DND-41 (cell line): ENCODE measurements around the gene SUPT20H.
A peak's percentile ranks its signal among the peaks of the same experiment; 100 is the strongest.

Source experiments
- ATAC-seq: fragments of 200-7000 bp; cut with Tn5 transposase; 3 replicates; pipeline ENCODE4 v1.9.1; 2021; ENCODE audit warnings: low read depth; ENCODE audit not compliant: insufficient read depth
- DNase-seq: peaks from one replicate; pipeline ENCODE4 v3.0.0-alpha.2; 2020
- H2AFZ ChIP-seq: 2 replicates; pipeline ENCODE4 v1.6.0; 2012; ENCODE audit warnings: low read depth, low read length
- H3K27ac ChIP-seq: 2 replicates; pipeline ENCODE4 v1.5.1; 2012; ENCODE audit warnings: low read length, inconsistent platforms
- H3K27me3 ChIP-seq: fragments of 200-600 bp; sonication (generic); 2 replicates; pipeline ENCODE4 v1.6.0; 2012; ENCODE audit warnings: low read length, mild to moderate bottlenecking, inconsistent platforms; ENCODE audit not compliant: insufficient read depth, poor library complexity
- H3K36me3 ChIP-seq: 2 replicates; pipeline ENCODE4 v1.5.1; 2012; ENCODE audit warnings: low read length, inconsistent platforms; ENCODE audit not compliant: insufficient read depth
- H3K4me1 ChIP-seq: 2 replicates; pipeline ENCODE4 v1.5.1; 2012; ENCODE audit warnings: mild to moderate bottlenecking, low read length; ENCODE audit not compliant: insufficient read depth
- H3K4me2 ChIP-seq: 2 replicates; pipeline ENCODE4 v1.6.0; 2012; ENCODE audit warnings: mild to moderate bottlenecking, moderate library complexity, low read length, inconsistent platforms; ENCODE audit not compliant: insufficient read depth
- H3K4me3 ChIP-seq, 2 experiments: fragments of 200-600 bp in 1 of 2; shearing (Covaris generic) in 1 of 2; 2 replicates each; pipeline ENCODE4 v1.5.1; 2012 to 2016; ENCODE audit warnings: inconsistent platforms in 2 of 2, low read length in 2 of 2, mild to moderate bottlenecking in 2 of 2, low read depth in 1 of 2, moderate library complexity in 1 of 2
- H3K79me2 ChIP-seq: 2 replicates; pipeline ENCODE4 v1.6.0; 2012; ENCODE audit warnings: low read length, inconsistent platforms; ENCODE audit not compliant: insufficient read depth
- H3K9ac ChIP-seq: 2 replicates; pipeline ENCODE4 v1.6.0; 2012; ENCODE audit warnings: low read depth, mild to moderate bottlenecking, inconsistent platforms, low read length, moderate library complexity
- H3K9me3 ChIP-seq: 2 replicates; pipeline ENCODE4 v1.5.1; 2012; ENCODE audit warnings: low read length, moderate library complexity, mild to moderate bottlenecking, inconsistent platforms; ENCODE audit not compliant: insufficient read depth, severe bottlenecking
- H4K20me1 ChIP-seq: 2 replicates; pipeline ENCODE4 v1.6.0; 2012; ENCODE audit warnings: low read length; ENCODE audit not compliant: insufficient read depth
- EZH2 ChIP-seq: IDR thresholded peaks from 3 replicates; pipeline ENCODE4 v1.6.1; 2012; ENCODE audit warnings: borderline replicate concordance, low read depth, mild to moderate bottlenecking, moderate library complexity, low read length, inconsistent platforms; ENCODE audit not compliant: severe bottlenecking
- TF ChIP-seq, protein P1 (sequence below): IDR thresholded peaks from 2 replicates; pipeline ENCODE4 v1.5.1; 2012; ENCODE audit warnings: borderline replicate concordance, low read length, moderate library complexity, mild to moderate bottlenecking; ENCODE audit not compliant: poor library complexity, severe bottlenecking; ENCODE audit errors: extremely low read depth

The SUPT20H gene

DNA sequence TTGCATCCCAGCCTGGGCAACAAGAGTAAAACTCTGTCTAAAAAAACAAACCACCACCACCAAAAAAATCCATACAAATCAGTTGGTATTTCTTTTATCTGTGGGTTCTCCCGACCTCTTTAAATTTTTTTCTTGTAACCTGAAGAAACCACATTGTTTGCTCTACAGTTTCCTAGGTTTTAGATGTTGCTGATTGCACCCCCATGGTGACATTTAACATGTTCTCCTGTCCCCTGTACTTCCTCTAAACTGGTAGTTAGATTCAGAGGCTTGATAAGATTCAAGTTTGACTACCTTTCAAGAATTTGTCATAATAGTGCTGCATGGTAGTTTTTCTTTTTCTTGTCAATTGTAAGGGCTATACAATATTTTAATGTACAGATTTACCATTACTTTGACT is 84.3 kb downstream of the SUPT20H start:
- no peak overlapping the region for H3K27ac ChIP-seq
- no peak overlapping the region for H3K4me2 ChIP-seq
- no peak overlapping the region for H3K4me3 ChIP-seq
- no peaks in the 10 kb centered on the region for H3K27me3 ChIP-seq
- no peaks in the 10 kb centered on the region for H3K4me1 ChIP-seq
- H2AFZ ChIP-seq: no peak overlapping the region
- H3K9me3 ChIP-seq: peaks cover 2% of the 10 kb centered on the region
- no peaks in the 10 kb centered on the region for H3K79me2 ChIP-seq
- peaks cover 78% of the 10 kb centered on the region for H3K36me3 ChIP-seq
- ATAC-seq: peak; percentile 40; the same call in 2 of the 3 replicates
- TF ChIP-seq EZH2: no peak
- TF ChIP-seq, protein P1, sequence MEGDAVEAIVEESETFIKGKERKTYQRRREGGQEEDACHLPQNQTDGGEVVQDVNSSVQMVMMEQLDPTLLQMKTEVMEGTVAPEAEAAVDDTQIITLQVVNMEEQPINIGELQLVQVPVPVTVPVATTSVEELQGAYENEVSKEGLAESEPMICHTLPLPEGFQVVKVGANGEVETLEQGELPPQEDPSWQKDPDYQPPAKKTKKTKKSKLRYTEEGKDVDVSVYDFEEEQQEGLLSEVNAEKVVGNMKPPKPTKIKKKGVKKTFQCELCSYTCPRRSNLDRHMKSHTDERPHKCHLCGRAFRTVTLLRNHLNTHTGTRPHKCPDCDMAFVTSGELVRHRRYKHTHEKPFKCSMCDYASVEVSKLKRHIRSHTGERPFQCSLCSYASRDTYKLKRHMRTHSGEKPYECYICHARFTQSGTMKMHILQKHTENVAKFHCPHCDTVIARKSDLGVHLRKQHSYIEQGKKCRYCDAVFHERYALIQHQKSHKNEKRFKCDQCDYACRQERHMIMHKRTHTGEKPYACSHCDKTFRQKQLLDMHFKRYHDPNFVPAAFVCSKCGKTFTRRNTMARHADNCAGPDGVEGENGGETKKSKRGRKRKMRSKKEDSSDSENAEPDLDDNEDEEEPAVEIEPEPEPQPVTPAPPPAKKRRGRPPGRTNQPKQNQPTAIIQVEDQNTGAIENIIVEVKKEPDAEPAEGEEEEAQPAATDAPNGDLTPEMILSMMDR: no peak
- DNase-seq: peak; percentile 25
- H4K20me1 ChIP-seq: no peaks in the 10 kb centered on the region
- no peak overlapping the region for H3K9ac ChIP-seq

DNA sequence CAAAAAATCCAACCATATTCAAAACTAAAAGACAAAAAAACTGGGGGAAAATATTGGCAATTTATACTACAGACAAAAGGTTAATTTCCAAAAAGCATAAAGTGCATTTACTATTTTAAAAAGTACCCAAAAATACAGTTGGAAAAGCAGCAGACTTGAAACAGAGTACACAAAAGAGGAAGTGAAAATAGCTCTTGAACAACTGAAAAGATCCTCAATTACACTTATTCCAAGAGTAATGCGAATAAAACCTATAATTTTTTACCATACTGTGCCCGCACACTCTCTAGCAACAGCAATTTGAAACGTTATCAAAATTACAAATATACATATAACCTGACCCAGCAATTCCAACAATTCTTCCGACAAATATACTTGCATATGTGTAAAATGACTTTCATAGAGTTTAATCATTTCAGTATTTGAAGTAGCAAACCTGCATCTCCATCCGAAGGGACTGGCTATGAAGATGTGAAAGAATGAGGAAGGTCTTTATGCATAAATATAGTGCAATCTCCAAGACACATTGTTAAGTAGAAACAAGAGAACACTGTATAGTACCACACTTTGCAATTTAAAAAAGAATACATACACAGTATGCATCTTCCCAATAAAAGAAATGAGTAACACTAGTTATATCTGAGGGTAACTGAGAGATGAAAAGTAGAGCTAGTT is 85.7 kb downstream of the SUPT20H start:
- ATAC-seq: no peak

DNA sequence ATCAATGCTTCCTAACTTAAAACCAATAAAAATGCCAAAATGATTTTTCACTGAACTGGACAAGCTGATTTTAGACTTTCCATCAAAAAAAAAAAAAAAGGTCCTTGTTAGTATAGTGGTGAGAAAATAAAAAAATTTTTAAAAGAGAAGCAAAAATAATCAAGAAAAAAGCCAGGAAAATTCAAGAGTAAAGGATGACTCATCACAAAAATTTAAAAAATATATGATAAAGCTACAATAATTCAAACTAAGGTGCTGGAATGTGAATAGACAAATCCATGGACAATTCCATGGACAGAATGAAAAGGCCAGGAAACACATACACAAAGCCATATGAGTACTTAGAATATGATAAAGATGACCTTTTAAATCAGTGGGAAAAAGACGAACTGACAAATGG is 86.5 kb downstream of the SUPT20H start:
- Histone ChIP-seq H3K79me2 (no peaks in the 10 kb centered on the region), H3K36me3 (peaks cover 76% of the 10 kb centered on the region)

More for the DNA sequence above, 85.7 kb downstream of the SUPT20H start:
- Histone ChIP-seq H4K20me1 (no peaks in the 10 kb centered on the region), H3K9ac (no peak overlapping the region), H3K27ac (no peak overlapping the region), H3K4me1 (no peaks in the 10 kb centered on the region), H3K9me3 (peaks cover 2% of the 10 kb centered on the region), H3K79me2 (no peaks in the 10 kb centered on the region), H3K4me2 (no peak overlapping the region), H3K36me3 (peaks cover 76% of the 10 kb centered on the region), H3K27me3 (no peaks in the 10 kb centered on the region), H3K4me3 (no peak overlapping the region), H2AFZ (no peak overlapping the region)
- DNase-seq: no peak
- TF ChIP-seq, protein P1: no peak
- no peak for TF ChIP-seq EZH2

More for the DNA sequence above, 86.5 kb downstream of the SUPT20H start:
- Histone ChIP-seq H4K20me1 (no peaks in the 10 kb centered on the region), H3K4me2 (no peak overlapping the region), H3K27ac (no peak overlapping the region), H3K27me3 (no peaks in the 10 kb centered on the region), H3K9ac (no peak overlapping the region), H2AFZ (no peak overlapping the region), H3K4me1 (no peaks in the 10 kb centered on the region), H3K9me3 (peaks cover 2% of the 10 kb centered on the region), H3K4me3 (no peak overlapping the region)
- TF ChIP-seq EZH2: no peak
- TF ChIP-seq, protein P1: no peak
- ATAC-seq: no peak
- DNase-seq: no peak
